IPS-18a (cell line): ENCODE results near the gene ASL.
"Not testable (repeated sequence)": the region's sequence is repeated elsewhere in the genome, so short reads cannot be mapped to it uniquely, and the experiment has no call there.

Source experiments
- H3K27ac ChIP-seq: one replicate; pipeline ENCODE4 v1.5.1; 2013; ENCODE audit warnings: low read length
- H3K27me3 ChIP-seq: one replicate; pipeline ENCODE4 v1.6.1; 2013; ENCODE audit warnings: mild to moderate bottlenecking, low read length; ENCODE audit not compliant: control insufficient read depth, insufficient read depth
- H3K36me3 ChIP-seq: one replicate; pipeline ENCODE4 v1.6.1; 2013; ENCODE audit warnings: low read depth, low read length; ENCODE audit not compliant: control insufficient read depth
- H3K4me1 ChIP-seq: one replicate; pipeline ENCODE4 v1.6.1; 2013; ENCODE audit warnings: low read depth, low read length; ENCODE audit not compliant: control insufficient read depth
- H3K4me3 ChIP-seq: one replicate; pipeline ENCODE4 v1.5.1; 2013; ENCODE audit warnings: low read length
- H3K9ac ChIP-seq: one replicate; pipeline ENCODE4 v1.6.1; 2013; ENCODE audit warnings: mild to moderate bottlenecking, low read length, moderate library complexity
- H3K9me3 ChIP-seq: one replicate; pipeline ENCODE4 v1.6.1; 2013; ENCODE audit warnings: low read depth, low read length; ENCODE audit not compliant: control insufficient read depth

ASL gene

DNA sequence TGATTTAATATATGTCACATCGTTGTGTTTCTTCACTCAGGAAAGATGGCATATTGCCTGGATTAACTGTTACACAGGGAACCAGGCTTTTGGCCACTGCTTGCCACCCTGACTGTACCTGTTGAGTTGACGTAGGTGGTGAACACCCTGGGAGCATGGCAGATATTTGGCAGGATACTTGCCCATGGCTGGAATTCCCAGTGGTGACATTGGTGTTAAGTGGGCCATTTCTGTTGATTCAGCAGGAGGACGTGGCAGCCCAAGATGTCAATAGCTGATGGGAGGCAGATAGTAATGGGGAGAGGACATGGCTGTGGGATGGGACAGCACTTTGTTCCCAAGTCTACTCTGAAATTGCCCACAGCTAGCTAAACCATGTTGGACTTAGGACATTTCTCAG, 51.6 kb downstream of the ASL start:
- H3K9me3 ChIP-seq, H3K27ac ChIP-seq, H3K27me3 ChIP-seq, H3K4me3 ChIP-seq, H3K4me1 ChIP-seq, H3K9ac ChIP-seq: not testable (repeated sequence)
- peaks cover 15% of the 10 kb centered on the region for H3K36me3 ChIP-seq

DNA sequence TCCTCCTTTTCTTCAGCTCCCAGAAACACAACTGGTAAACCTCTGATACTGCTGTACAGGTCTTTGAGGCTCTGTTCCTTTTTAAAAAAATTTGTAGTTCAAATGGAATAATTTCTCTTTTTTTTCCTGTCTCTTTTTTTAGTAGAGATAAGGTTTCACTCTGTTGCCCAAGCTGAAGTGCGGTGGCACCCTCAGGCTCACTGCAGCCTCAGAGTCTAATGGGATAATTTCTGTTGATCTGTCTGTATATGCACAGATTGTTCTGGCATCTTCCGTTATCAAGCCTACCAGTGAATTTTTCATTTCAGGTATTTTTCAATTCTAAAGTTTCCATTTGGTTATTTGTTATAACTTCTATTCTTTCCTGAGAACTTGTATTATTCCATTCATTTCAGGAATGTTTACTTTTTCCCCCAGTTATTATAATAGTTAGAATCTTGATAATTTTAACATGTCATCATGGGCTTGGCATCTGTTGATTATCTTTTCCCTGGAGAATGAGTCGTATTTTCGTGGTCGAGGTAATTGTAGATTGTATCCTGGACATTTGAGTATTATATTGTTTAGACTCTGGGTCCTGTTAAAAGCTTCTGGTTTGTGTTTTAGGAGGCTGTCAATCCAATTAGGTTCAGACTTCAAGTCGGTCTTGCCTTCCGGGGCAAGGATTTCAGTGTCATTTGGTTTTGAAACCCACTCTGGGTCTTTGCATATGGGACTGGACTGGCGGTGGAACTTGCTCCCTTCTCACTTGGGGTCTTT, 63.6 kb downstream of the ASL start:
- Histone ChIP-seq H3K27me3 (no peaks in the 10 kb centered on the region), H3K4me1 (no peaks in the 10 kb centered on the region), H3K36me3 (peaks cover 55% of the 10 kb centered on the region), H3K9ac (no peak overlapping the region), H3K4me3 (no peak overlapping the region), H3K27ac (no peak overlapping the region), H3K9me3 (no peaks in the 10 kb centered on the region)

DNA sequence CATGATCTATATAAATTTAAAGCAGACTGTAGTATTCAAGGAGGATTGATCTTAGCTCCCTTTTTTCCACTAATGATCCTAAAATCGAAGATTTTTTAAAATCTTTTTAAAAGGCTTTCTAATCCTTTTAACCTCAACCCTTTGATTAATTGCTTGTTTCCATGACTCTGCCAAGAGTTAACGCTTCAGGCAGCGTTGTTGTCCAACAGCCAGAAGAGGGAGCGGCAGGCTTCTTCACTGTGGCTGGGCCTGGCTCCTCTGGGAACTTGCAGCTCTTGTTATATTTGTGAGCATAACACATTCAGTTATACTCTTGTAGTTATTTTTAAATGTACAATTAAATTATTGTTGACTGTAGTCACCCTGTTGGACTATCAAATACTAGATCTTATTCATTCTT, 65.3 kb downstream of the ASL start:
- Histone ChIP-seq H3K36me3 (peaks cover 53% of the 10 kb centered on the region), H3K9ac (no peak overlapping the region), H3K4me3 (no peak overlapping the region), H3K27ac (no peak overlapping the region), H3K4me1 (no peaks in the 10 kb centered on the region), H3K9me3 (no peaks in the 10 kb centered on the region), H3K27me3 (no peaks in the 10 kb centered on the region)

DNA sequence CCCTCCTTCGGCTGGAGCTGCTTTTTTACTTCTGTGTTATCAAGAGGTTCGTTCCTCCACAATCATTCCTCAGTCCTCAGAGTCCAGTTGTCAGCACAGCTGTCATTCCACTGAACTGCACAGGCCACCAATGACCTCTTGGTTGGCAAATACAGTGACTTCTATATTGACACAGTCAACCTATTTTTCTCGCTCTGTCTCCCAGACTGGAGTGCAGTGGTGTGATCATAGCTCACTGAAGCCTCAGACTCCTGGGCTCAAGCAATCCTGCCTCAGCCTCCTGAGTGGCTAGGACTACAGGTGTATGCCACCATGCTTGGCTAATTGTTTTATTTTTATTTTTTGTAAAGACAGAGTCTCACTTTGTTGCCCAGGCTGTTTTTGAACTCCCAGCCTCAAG, 66.7 kb downstream of the ASL start:
- no peak overlapping the region for H3K27ac ChIP-seq
- H3K36me3 ChIP-seq, result peaks cover 55% of the 10 kb centered on the region
- no peak overlapping the region for H3K9ac ChIP-seq
- no peak overlapping the region for H3K4me3 ChIP-seq
- no peaks in the 10 kb centered on the region for H3K27me3 ChIP-seq
- H3K4me1 ChIP-seq, result no peaks in the 10 kb centered on the region
- no peaks in the 10 kb centered on the region for H3K9me3 ChIP-seq

DNA sequence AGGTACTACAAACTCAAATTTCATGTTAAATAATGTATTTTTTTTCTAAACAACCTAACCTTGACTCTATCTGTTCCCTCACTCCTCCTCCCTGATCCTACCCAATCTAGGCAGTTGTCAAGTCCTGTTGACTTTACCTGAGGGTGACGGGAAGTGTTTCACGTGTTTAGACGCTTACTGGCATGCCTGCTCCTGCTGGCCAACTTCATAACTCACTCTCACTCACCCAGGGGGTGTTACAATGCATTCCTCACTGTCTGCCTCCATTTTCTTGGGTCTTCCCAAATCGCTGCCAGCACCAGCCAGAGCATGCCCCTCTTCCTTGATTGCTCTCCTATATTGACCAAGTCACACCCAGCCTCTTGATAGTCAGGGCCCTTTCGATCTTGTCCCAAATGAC, 67.4 kb downstream of the ASL start:
- Histone ChIP-seq H3K4me1 (no peaks in the 10 kb centered on the region), H3K36me3 (peaks cover 53% of the 10 kb centered on the region), H3K9ac (no peak overlapping the region), H3K27ac (no peak overlapping the region), H3K4me3 (no peak overlapping the region), H3K27me3 (no peaks in the 10 kb centered on the region), H3K9me3 (no peaks in the 10 kb centered on the region)
